GM23338 (cell line): Measurements from ENCODE around the gene TLR7. TPM values are rescaled to one million over a fixed set of nuclear protein-coding genes. Genes with fewer than 3 reads are reported as not detected.

Source experiments
- ATAC-seq: fragments of 200-7000 bp; cut with Tn5 transposase; 3 replicates; pipeline ENCODE4 v1.9.1; 2020
- DNase-seq: peaks from one replicate; pipeline ENCODE4 v3.0.0-alpha.2; 2015; ENCODE audit warnings: low spot score
- H2AFZ ChIP-seq: fragments of 200-600 bp; sonication (generic); 2 replicates; pipeline ENCODE4 v1.8.0; 2016; ENCODE audit warnings: antibody characterized with exemption, mild to moderate bottlenecking, moderate library complexity
- H3F3A ChIP-seq: fragments of 200-600 bp; sonication (generic); replicated peaks from 2 replicates; pipeline ENCODE4 v1.8.0; 2017; ENCODE audit warnings: antibody characterized with exemption, mixed run types, low read depth
- H3K27ac ChIP-seq: fragments of 200-600 bp; sonication (generic); 2 replicates; pipeline ENCODE4 v1.6.1; 2016; ENCODE audit warnings: low read depth
- H3K27me3 ChIP-seq: fragments of 200-600 bp; sonication (generic); 2 replicates; pipeline ENCODE4 v1.8.0; 2016; ENCODE audit warnings: mild to moderate bottlenecking, mixed run types, moderate library complexity; ENCODE audit not compliant: insufficient read depth
- H3K36me3 ChIP-seq: fragments of 200-600 bp; sonication (generic); 2 replicates; pipeline ENCODE4 v1.8.0; 2016; ENCODE audit warnings: mild to moderate bottlenecking; ENCODE audit not compliant: insufficient read depth
- H3K4me1 ChIP-seq: fragments of 200-600 bp; sonication (generic); 2 replicates; pipeline ENCODE4 v1.8.0; 2016; ENCODE audit warnings: mild to moderate bottlenecking, moderate library complexity; ENCODE audit not compliant: insufficient read depth
- H3K4me2 ChIP-seq: fragments of 200-600 bp; sonication (generic); 2 replicates; pipeline ENCODE4 v1.7.1; 2017; ENCODE audit warnings: mixed run types
- H3K4me3 ChIP-seq: fragments of 200-600 bp; sonication (generic); 2 replicates; pipeline ENCODE4 v1.6.1; 2016; ENCODE audit warnings: mixed run types
- H3K79me2 ChIP-seq: fragments of 200-600 bp; sonication (generic); replicated peaks from 2 replicates; pipeline ENCODE4 v1.8.0; 2017; ENCODE audit warnings: mild to moderate bottlenecking; ENCODE audit not compliant: insufficient read depth
- H3K9me2 ChIP-seq: fragments of 200-600 bp; sonication (generic); 2 replicates; pipeline ENCODE4 v1.8.0; 2017; ENCODE audit not compliant: insufficient read depth
- H4K20me1 ChIP-seq: fragments of 200-600 bp; sonication (generic); replicated peaks from 2 replicates; pipeline ENCODE4 v1.8.0; 2017; ENCODE audit warnings: mild to moderate bottlenecking; ENCODE audit not compliant: insufficient read depth
- H3K27ac Mint-ChIP-seq: 2 replicates; pipeline ENCODE4 v1.8.0; 2020; ENCODE audit warnings: inconsistent platforms, mild to moderate bottlenecking, moderate library complexity, mixed read lengths
- H3K27me3 Mint-ChIP-seq: 3 replicates; pipeline ENCODE4 v1.8.0; 2022; ENCODE audit warnings: low read depth, mild to moderate bottlenecking, moderate library complexity, mixed read lengths, inconsistent platforms; ENCODE audit not compliant: insufficient read depth, poor library complexity
- H3K36me3 Mint-ChIP-seq: 3 replicates; pipeline ENCODE4 v1.8.0; 2021; ENCODE audit warnings: low read depth, mild to moderate bottlenecking, inconsistent platforms, moderate library complexity, mixed read lengths
- H3K4me1 Mint-ChIP-seq: 3 replicates; pipeline ENCODE4 v1.8.0; 2020; ENCODE audit warnings: mild to moderate bottlenecking, inconsistent platforms, mixed read lengths
- H3K4me3 Mint-ChIP-seq: 3 replicates; pipeline ENCODE4 v1.8.0; 2021; ENCODE audit warnings: moderate library complexity, mild to moderate bottlenecking, inconsistent platforms, mixed read lengths
- H3K9me3 Mint-ChIP-seq: 3 replicates; pipeline ENCODE4 v1.8.0; 2020; ENCODE audit warnings: moderate library complexity, mild to moderate bottlenecking, inconsistent platforms, mixed read lengths
- CREB1 ChIP-seq: fragments of 250-450 bp; sonication (Bioruptor Pico); IDR thresholded peaks from 2 replicates; pipeline ENCODE4 v1.5.0; 2020; ENCODE audit warnings: low read depth, mild to moderate bottlenecking, moderate library complexity
- ETS1 ChIP-seq: IDR thresholded peaks from 2 replicates; pipeline ENCODE4 v1.6.1; 2016; ENCODE audit warnings: antibody characterized with exemption
- EZH2 ChIP-seq: fragments of 200-600 bp; sonication (generic); IDR thresholded peaks from one replicate; pipeline ENCODE4 v1.8.0; 2017; ENCODE audit warnings: antibody characterized with exemption, mild to moderate bottlenecking, low read depth; ENCODE audit not compliant: unreplicated experiment
- EZH2phosphoT487 ChIP-seq: fragments of 200-600 bp; sonication (generic); IDR thresholded peaks from one replicate; pipeline ENCODE4 v1.8.1; 2018; ENCODE audit warnings: antibody characterized with exemption; ENCODE audit not compliant: unreplicated experiment
- NANOG ChIP-seq: IDR thresholded peaks from 2 replicates; pipeline ENCODE4 v1.6.1; 2016; ENCODE audit warnings: antibody characterized with exemption, borderline replicate concordance
- STAT1 ChIP-seq: IDR thresholded peaks from one replicate; pipeline ENCODE4 v1.6.1; 2016; ENCODE audit warnings: antibody characterized with exemption; ENCODE audit not compliant: unreplicated experiment
- ZNF331 ChIP-seq: fragments of 250-450 bp; sonication (Bioruptor Pico); IDR thresholded peaks from 2 replicates; pipeline ENCODE4 v1.5.0; 2020; ENCODE audit warnings: low read depth, mild to moderate bottlenecking, moderate library complexity
- ZNF462 ChIP-seq: fragments of 250-450 bp; sonication (Bioruptor Pico); IDR thresholded peaks from 2 replicates; pipeline ENCODE4 v1.5.0; 2020; ENCODE audit warnings: mild to moderate bottlenecking, moderate library complexity
- polyA plus RNA-seq: library from polyadenylated mRNA; unstranded; fragments of >200 nt; fragmentation: Nextera tagmentation; extraction: Ambion mirVana; gene quantifications from 2 replicates; pipeline ENCODE4 v1.2.1, GENCODE V29; 2016
- total RNA-seq: library from RNA; depleted of rRNA; stranded (reverse); fragments of >200 nt; shearing (Covaris generic); gene quantifications from 2 replicates; pipeline ENCODE4 v1.2.3, GENCODE V29; 2014

TLR7 gene
- total and polyA plus RNA-seq, 2 experiments from 2014 or later, result not detected

- no peak for TF ChIP-seq ZNF462 (CRISPR knock-in tag)
Observed at GRCh38 chrX:12917753-12918152, 50.9 kb downstream of the TLR7 start (continued).

- H3K36me3 Mint-ChIP-seq, result no peaks in the 10 kb centered on the region
- DNase-seq (no peak), ATAC-seq (no peak)
- Histone ChIP-seq H3K27ac (no peak overlapping the region), H3K9me2 (no peaks in the 10 kb centered on the region), H3K36me3 (no peaks in the 10 kb centered on the region), H2AFZ (no peak overlapping the region), H3K27me3 (no peaks in the 10 kb centered on the region), H3K4me3 (no peak overlapping the region), H3K4me1 (no peaks in the 10 kb centered on the region), H3K4me2 (no peak overlapping the region), H3K79me2 (no peaks in the 10 kb centered on the region), H3F3A (no peaks in the 10 kb centered on the region), H4K20me1 (no peaks in the 10 kb centered on the region)
- no peaks in the 10 kb centered on the region for H3K27me3 Mint-ChIP-seq
- H3K9me3 Mint-ChIP-seq, result no peaks in the 10 kb centered on the region
- H3K27ac Mint-ChIP-seq, result no peak overlapping the region
- 0 out of 3 replicates have a peak, but pooled peaks cover 2% of the 10 kb centered on the region for H3K4me1 Mint-ChIP-seq
- no peak overlapping the region for H3K4me3 Mint-ChIP-seq
- TF ChIP-seq NANOG, result no peak
- TF ChIP-seq EZH2phosphoT487, result no peak
- TF ChIP-seq CREB1 (CRISPR knock-in tag), result no peak
- TF ChIP-seq ETS1, result no peak
- no peak for TF ChIP-seq ZNF331
- TF ChIP-seq STAT1, result no peak
- TF ChIP-seq ZNF462 (CRISPR knock-in tag), result no peak
- TF ChIP-seq EZH2, result no peak
Observed at GRCh38 chrX:12919051-12919450, 52.2 kb downstream of the TLR7 start.
